ENCODE data around the gene MINDY3.
"Not testable (repeated sequence)": the region's sequence is repeated elsewhere in the genome, so short reads cannot be mapped to it uniquely, and the experiment has no call there.

Gene MINDY3

GRCh38 chr10:15859906-15860691 lies at the start of gene MINDY3:
MINDY3 (minus strand) TSS chr10:15860507; CDS start chr10:15860299, 208 bp downstream.
- peak; percentile 85 for DNase-seq (ENCODE audit: low spot score)

- no peak for DNase-seq (ENCODE audit: low spot score)
Measured at GRCh38 chr10:15901889-15902288, 41.6 kb upstream of the MINDY3 start.

- DNase-seq (ENCODE audit: low spot score), result peak; percentile 9
Measured at GRCh38 chr10:15898046-15898445, 37.7 kb upstream of the MINDY3 start.

- no peak for DNase-seq (ENCODE audit: low spot score)
Measured at GRCh38 chr10:15897287-15897686, 37.0 kb upstream of the MINDY3 start.

GRCh38 chr10:15896654-15897053 lies 36.3 kb upstream of the MINDY3 start:
- no peak for DNase-seq (ENCODE audit: low spot score)

GRCh38 chr10:15884447-15884846 lies 24.1 kb upstream of the MINDY3 start:
- DNase-seq (ENCODE audit: low spot score), result no peak

GRCh38 chr10:15881542-15881941 lies 21.2 kb upstream of the MINDY3 start:
- DNase-seq (ENCODE audit: low spot score), result no peak

GRCh38 chr10:15879663-15880062 lies 19.4 kb upstream of the MINDY3 start:
- no peak for DNase-seq (ENCODE audit: low spot score)

GRCh38 chr10:15879058-15879457 lies 18.8 kb upstream of the MINDY3 start:
- DNase-seq (ENCODE audit: low spot score), result peak; percentile 20

GRCh38 chr10:15877836-15878576 lies 17.7 kb upstream of the MINDY3 start:
- DNase-seq (ENCODE audit: low spot score), result no peak

GRCh38 chr10:15876274-15876673 lies 16.0 kb upstream of the MINDY3 start:
- not testable (repeated sequence) for DNase-seq (ENCODE audit: low spot score)

- DNase-seq (ENCODE audit: low spot score), result not testable (repeated sequence)
Measured at GRCh38 chr10:15872645-15873044, 12.3 kb upstream of the MINDY3 start.

- no peak for DNase-seq (ENCODE audit: low spot score)
Measured at GRCh38 chr10:15871823-15872222, 11.5 kb upstream of the MINDY3 start.

GRCh38 chr10:15869935-15870334 lies 9.6 kb upstream of the MINDY3 start:
- DNase-seq (ENCODE audit: low spot score), result no peak

GRCh38 chr10:15868006-15868405 lies 7.7 kb upstream of the MINDY3 start:
- DNase-seq (ENCODE audit: low spot score), result no peak

GRCh38 chr10:15865304-15865703 lies 5.0 kb upstream of the MINDY3 start:
- no peak for DNase-seq (ENCODE audit: low spot score)

- DNase-seq (ENCODE audit: low spot score), result no peak
Measured at GRCh38 chr10:15864419-15864818, 4.1 kb upstream of the MINDY3 start.

- no peak for DNase-seq (ENCODE audit: low spot score)
Measured at GRCh38 chr10:15863733-15864132, 3.4 kb upstream of the MINDY3 start.

GRCh38 chr10:15863323-15863722 lies 3.0 kb upstream of the MINDY3 start:
- DNase-seq (ENCODE audit: low spot score), result no peak

- no peak for DNase-seq (ENCODE audit: low spot score)
Measured at GRCh38 chr10:15860692-15861201, 440 bp upstream of the MINDY3 start.

GRCh38 chr10:15859509-15859905 lies 800 bp downstream of the MINDY3 start:
- no peak for DNase-seq (ENCODE audit: low spot score)

GRCh38 chr10:15858861-15859281 lies 1.4 kb downstream of the MINDY3 start:
- no peak for DNase-seq (ENCODE audit: low spot score)

- DNase-seq (ENCODE audit: low spot score), result no peak
Measured at GRCh38 chr10:15857107-15857575, 3.2 kb downstream of the MINDY3 start.
